ENCODE data around the gene HAO1. TPM values are rescaled to one million over a fixed set of nuclear protein-coding genes. Genes with fewer than 3 reads are reported as not detected.

The HAO1 gene
- total RNA-seq, 3 donors from 2014 or later, result not detected

DNA sequence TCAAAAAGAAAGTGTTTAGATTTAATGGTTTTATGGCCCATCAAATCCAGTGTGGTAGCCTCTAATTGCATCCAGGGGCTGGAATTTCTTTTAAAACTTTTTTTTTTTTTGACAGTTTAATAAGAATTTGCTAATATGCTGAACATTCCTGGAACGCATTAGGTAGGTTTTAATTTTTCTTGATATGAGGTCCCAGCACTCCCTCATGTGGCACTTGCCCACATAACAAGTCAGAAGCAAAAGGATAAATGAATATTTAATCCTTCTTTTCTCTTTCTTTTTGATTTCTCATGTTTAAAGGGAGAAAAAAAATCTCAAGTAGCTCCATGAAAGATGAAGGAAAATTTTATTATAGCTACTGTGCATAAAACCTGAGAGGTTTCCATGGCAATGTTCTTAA is 13.5 kb downstream of the HAO1 start:
- ATAC-seq (no peak), DNase-seq (no peak)
- Histone ChIP-seq H3K4me3 (no peak overlapping the region), H3K36me3 (ENCODE audit: low read depth) (no peaks in the 10 kb centered on the region), H3K9me3 (no peaks in the 10 kb centered on the region), H3K4me1 (ENCODE audit: low read depth) (no peaks in the 10 kb centered on the region)
- TF ChIP-seq, protein P1, sequence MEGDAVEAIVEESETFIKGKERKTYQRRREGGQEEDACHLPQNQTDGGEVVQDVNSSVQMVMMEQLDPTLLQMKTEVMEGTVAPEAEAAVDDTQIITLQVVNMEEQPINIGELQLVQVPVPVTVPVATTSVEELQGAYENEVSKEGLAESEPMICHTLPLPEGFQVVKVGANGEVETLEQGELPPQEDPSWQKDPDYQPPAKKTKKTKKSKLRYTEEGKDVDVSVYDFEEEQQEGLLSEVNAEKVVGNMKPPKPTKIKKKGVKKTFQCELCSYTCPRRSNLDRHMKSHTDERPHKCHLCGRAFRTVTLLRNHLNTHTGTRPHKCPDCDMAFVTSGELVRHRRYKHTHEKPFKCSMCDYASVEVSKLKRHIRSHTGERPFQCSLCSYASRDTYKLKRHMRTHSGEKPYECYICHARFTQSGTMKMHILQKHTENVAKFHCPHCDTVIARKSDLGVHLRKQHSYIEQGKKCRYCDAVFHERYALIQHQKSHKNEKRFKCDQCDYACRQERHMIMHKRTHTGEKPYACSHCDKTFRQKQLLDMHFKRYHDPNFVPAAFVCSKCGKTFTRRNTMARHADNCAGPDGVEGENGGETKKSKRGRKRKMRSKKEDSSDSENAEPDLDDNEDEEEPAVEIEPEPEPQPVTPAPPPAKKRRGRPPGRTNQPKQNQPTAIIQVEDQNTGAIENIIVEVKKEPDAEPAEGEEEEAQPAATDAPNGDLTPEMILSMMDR (IDR thresholded peaks at IDR 0.05), result no peak
- intact Hi-C loops (cut with DNase I, micrococcal nuclease), result no loop called here

GRCh38 chr20:7926323-7926722 is 13.9 kb downstream of the HAO1 start:
- ATAC-seq (no peak), DNase-seq (no peak)
- intact Hi-C loops (cut with DNase I, micrococcal nuclease), result no loop called here
- H3K9me3 ChIP-seq, result no peaks in the 10 kb centered on the region
- TF ChIP-seq, protein P1 (IDR thresholded peaks at IDR 0.05), result no peak
- H3K36me3 ChIP-seq (ENCODE audit: low read depth), result no peaks in the 10 kb centered on the region
- H3K4me1 ChIP-seq (ENCODE audit: low read depth), result no peaks in the 10 kb centered on the region
- H3K4me3 ChIP-seq, result no peak overlapping the region

GRCh38 chr20:7924692-7925091 is 15.6 kb downstream of the HAO1 start:
- H3K4me1 ChIP-seq (ENCODE audit: low read depth), result no peaks in the 10 kb centered on the region
- H3K4me3 ChIP-seq, result no peak overlapping the region
- intact Hi-C loops (cut with DNase I, micrococcal nuclease), result no loop called here
- ATAC-seq, result no peak
- TF ChIP-seq, protein P1 (IDR thresholded peaks at IDR 0.05), result no peak
- no peak for DNase-seq
- H3K36me3 ChIP-seq (ENCODE audit: low read depth), result no peaks in the 10 kb centered on the region
- no peaks in the 10 kb centered on the region for H3K9me3 ChIP-seq

GRCh38 chr20:7916648-7917047 is 23.6 kb downstream of the HAO1 start:
- TF ChIP-seq, protein P1 (IDR thresholded peaks at IDR 0.05), result no peak
- DNase-seq, result no peak
- no peak for ATAC-seq
- no peaks in the 10 kb centered on the region for H3K4me1 ChIP-seq (ENCODE audit: low read depth)
- intact Hi-C loops (cut with DNase I, micrococcal nuclease), result no loop called here
- no peaks in the 10 kb centered on the region for H3K9me3 ChIP-seq
- H3K4me3 ChIP-seq, result no peak overlapping the region
- H3K36me3 ChIP-seq (ENCODE audit: low read depth), result no peaks in the 10 kb centered on the region

DNA sequence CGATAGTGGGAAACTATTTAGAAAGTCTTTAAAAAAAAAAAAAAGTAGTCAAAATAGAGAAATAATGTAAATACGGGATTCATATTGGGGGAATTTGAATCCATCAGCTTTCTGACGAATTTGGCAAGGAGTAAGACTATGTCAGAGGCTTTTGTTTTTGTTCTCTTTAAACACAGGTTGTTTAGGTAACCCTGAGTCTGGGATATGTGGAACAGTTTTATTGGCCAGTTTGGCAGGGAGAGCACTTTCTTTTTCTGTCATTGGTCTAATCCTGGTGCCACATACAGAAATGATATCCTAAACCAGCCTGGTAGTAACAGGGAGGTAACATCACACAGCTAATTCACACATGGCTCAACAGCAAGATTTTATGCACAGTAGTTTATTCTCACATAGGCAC is 27.7 kb downstream of the HAO1 start:
- Histone ChIP-seq H3K4me1 (ENCODE audit: low read depth) (no peaks in the 10 kb centered on the region), H3K4me3 (no peak overlapping the region), H3K36me3 (ENCODE audit: low read depth) (no peaks in the 10 kb centered on the region), H3K9me3 (no peaks in the 10 kb centered on the region)
- intact Hi-C loops (cut with DNase I, micrococcal nuclease), result no loop called here
- TF ChIP-seq, protein P1 (IDR thresholded peaks at IDR 0.05), result no peak
- ATAC-seq, result no peak
- no peak for DNase-seq

All from mucosa of descending colon (tissue), 3 donors.